HG03135 (cell line): ENCODE data around the gene DNAJC6.
"Not testable (repeated sequence)": the region's sequence is repeated elsewhere in the genome, so short reads cannot be mapped to it uniquely, and the experiment has no call there.

ENCODE experiments used
- ATAC-seq: cut with Tn5 transposase; IDR thresholded peaks from one replicate; pipeline ENCODE4 v1.9.1; 2021; ENCODE audit warnings: mild to moderate bottlenecking, moderate library complexity; ENCODE audit not compliant: unreplicated experiment

Gene DNAJC6

DNA sequence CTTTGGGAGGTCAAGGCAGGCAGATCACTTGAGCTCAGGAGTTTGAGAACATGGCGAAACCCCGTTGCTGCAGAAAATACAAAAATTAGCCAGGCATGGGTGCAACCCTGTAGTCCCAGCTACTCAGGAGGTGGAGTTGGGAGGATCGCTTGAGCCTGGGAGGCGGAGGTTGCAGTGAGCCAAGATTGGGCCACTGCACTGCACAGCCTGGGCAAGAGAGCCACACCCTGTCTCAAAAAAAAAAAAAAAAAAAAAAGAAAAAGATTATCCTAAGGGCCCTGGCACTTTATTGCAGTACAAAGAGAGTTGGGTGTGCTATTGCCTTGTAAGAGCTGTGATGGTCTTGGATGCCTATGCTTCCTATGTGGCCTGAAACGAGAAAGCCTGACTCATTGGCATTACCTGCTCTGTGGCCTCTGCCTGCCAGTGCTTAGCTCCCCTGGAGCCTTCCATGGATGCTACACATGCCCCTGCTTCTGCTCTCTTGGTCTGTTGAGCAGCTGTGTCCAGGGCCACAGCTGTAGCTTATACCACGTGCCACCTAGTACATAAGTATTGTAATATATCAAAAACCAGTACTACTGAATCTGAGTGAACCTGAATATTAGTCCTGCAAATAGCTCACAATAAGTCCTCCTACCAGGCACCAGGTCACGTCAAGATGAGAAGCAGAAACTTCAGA lies 45.8 kb downstream of the DNAJC6 start:
- ATAC-seq = no peak

DNA sequence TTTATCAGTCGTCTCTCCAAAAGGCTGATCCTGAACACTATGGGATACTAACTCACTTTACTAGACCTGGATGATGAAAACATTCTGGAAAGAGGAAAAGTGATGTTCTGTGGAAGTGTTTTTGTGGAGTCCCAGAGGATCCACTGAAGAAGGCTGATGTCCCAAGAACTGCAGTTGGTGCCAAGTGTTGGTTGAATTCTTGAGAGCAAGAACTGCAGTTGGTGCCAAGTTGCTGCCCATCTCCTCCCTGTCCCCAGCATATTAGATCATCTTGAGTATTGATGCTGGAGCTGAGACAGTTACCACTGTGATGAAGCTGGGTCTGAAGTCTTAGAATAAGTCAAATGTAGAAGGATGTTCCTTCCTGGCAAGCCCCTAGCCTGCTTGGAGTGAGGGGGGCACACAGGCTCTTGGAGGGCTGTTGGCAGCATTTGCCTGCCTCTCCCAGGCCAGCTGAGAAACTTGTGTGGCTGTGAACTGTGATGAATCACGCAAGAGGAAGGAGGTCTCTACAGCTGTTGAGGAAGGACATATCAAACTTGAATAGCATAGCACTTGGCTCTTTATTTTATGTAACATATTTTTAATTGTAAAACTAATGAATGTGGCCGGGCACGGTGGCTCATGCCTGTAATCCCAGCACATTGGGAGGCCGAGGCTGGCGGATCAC lies 48.1 kb downstream of the DNAJC6 start:
- no peak for ATAC-seq

DNA sequence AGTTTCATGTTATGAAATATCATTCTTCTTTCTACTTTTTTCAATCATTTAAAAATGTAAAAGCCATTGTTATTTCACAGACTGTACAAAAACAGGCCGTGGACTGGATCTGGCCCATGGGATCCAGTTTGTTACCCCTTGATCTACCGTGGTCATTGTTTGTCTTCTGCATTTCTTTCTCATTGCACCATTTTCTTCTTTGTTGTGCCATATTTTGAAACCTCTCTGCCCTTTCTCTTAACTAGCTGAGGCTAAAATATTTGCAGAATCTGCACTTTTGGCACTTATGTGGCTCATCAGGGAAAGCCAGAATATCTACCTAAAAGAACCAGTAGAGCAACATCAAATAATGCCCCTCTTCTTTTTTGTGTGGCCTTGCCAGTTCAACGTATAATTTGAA lies 50.5 kb downstream of the DNAJC6 start:
- ATAC-seq = no peak

DNA sequence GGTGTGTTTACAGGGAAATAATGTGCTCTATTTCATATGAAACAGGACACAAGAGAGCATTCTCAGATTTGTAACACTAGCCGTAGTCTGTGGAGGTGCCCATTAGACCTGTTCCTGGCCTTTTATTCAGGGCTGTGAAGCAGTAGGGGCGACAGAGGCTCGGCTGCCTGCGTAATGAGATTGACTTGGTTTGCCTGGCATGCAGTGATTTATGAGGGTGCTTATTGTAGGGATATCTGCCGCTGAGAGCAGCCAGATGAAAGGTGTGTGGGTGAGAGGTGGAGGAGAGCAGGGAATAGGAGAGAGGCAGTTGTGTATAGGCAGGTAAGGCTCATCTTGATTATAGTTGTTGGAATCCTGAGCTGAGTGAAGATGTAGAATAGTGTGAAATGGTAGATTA lies 51.3 kb downstream of the DNAJC6 start:
- no peak for ATAC-seq

DNA sequence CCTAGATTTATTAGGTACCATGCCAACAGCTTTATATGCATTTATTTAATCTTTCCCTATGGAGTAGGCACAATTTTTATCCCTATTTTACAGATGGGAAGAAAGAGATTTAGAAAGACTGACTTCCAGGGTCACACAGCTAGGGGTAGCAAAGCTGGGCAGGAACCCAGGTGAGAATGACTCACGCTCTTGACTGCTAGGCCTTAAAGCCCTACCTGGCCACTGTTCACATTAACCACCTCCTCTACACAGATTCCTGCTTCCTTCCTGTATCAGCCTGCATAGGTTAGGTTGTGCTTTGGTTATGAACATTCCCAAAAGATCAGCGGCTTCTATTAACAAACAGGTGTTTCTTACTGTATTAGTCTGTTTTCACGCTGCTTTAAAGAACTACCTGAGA lies 53.2 kb downstream of the DNAJC6 start:
- no peak for ATAC-seq

DNA sequence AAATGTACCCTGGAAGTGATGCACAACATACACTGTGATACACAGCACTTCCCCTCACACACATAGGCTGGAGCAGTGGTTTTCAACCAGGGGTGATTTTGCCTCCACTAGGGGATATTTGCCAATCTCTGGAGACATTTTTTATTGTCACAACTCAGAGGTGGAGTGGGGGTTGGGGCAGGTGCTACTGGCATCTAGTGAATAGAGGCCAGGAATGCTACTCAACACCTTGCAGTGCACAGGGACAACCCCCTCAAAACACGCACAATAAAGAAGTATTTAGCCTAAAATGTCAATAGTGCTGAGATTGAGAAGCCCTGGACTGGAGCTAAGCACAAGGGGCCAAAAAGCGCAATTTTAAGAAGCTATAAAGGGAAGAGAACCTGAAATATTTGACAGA lies 54.1 kb downstream of the DNAJC6 start:
- no peak for ATAC-seq

DNA sequence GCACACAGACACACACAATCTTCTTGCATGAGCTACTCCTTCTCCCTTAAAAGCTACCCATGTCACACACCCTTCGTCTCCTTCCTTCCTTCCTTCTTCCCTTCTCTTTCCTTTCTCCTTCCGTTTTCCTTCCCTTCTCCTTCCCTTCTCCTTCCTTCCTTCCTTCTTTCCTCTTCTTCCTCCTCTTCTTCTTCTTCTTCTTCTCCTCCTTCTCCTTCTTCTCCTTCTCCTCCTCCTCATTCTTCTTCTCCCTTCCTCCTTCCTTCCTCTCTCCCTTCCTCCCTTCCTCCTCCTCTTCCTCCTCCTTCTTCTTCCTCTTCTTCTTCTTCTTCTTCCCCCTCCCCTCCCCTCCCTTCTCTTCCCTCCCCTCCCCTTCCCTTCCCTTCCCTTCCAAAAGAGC lies 59.1 kb downstream of the DNAJC6 start:
- no peak for ATAC-seq

DNA sequence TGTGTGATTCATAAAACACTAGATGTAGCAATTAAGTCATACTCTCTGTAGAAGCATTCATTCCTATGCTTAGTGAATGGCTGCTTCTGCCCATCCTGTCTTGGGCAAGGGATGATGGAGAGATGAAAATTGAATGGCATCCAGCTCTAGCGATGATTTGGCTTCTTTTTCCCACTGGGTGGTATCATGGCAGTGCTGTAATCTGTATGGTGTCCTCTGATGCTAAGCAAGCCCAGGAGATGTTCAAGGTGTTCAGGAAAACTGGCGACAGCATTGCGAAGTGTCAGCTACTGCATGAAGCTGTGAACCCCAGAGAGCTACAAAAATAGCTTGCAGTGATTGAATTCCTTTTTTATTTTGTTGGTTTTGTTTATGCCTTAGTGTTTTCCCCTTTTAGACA lies 62.2 kb downstream of the DNAJC6 start:
- ATAC-seq = no peak

DNA sequence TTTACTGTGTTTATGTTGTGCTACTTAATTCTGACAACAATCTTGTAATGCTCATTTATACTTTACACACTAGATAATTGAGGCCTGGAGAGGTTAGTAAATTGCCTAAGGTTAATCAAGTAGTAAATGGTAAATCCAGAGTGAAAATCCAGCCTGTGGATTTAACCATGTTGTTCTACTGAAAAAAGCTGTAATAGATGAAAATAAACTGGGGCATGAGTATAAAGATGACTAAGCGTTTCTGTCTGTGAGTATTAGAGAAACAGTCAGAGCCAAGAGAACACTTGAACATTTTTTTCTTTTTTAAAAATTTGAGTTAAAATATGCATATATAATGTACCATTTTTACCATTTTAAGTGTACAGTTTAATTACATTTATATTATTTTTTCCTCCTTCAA lies 63.2 kb downstream of the DNAJC6 start:
- no peak for ATAC-seq

DNA sequence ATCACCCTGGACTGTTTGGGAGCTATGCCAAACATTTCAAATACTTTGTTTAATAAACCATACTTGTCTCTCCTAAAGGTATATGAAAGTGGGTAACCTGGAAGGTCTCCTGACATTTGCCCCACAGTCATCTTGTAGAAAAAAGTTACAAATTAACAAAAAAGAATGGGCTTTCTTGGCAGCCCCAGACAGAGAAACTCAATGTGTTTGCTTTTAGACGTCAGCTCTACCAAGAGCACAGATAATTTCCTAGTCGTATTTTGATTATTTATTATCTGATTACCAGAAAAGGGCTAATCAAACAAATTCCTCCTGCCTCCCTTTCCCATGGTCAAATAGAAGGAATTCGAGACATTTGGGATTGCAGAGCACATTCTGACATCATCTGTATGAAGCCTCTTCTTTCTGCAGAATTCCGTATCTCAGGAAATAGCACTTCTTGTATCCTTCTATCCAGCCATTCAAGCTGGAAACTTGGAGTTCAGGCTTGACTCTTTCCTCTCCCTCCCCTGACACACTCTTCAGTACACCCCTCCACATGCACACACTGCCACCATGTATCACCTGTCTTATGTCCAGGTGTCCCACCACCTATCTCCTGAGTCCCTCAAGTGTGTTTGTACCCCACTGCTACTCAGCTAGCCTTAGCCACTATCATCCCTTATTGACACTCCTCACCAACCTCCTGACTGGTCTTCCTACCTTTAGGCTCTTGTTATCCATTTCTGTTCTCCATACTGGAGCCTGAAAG lies 68.3 kb downstream of the DNAJC6 start:
- ATAC-seq = no peak

DNA sequence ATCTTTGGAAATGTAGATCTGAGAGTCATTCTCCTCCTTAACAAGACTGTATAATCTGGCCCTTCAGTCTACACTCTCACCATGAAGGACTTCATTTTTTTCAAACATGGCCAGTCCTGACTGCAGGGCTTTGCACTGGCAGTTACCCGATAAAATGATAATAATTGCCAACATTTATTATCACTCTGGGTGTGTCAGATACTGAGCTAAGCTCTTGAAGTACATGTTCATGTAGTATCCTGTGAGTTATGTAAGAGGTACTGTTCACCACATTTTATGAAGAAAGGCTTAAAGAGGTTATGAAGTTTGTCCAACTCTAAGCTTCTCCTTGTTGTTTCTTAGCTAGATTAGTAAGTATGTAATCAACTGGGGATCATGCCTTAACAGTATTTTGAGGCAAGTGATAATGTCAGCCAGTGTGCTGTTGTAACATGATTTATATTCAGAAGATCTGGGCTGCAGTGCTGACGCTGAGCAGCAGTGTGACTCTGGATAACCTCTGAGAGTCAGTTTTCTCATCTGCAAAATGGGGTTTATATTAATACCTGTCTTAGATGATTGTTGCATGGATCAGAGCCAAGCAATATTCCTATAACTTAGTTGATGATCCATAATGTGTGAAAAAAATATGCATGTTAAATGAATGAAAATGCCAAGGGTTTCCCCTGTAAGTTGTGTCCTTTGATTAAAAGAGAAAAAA lies 69.1 kb downstream of the DNAJC6 start:
- no peak for ATAC-seq

DNA sequence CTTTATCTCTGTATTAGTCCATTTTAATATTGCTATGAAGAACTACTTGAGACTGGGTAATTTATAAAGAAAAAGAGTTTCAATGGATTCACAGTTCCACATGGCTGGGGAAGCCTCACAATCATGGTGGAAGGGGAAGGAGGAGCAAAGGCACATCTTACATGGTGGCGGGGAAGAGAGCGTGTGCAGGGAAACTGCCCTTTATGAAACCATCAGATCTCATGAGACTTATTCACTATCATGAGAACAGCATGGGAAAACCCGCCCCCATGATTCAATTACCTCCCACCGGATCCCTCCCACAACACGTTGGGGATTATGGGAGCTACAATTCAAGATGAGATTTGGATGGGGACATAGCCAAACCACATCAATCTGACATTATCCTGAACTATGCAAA lies 75.1 kb downstream of the DNAJC6 start:
- ATAC-seq = not testable (repeated sequence)

DNA sequence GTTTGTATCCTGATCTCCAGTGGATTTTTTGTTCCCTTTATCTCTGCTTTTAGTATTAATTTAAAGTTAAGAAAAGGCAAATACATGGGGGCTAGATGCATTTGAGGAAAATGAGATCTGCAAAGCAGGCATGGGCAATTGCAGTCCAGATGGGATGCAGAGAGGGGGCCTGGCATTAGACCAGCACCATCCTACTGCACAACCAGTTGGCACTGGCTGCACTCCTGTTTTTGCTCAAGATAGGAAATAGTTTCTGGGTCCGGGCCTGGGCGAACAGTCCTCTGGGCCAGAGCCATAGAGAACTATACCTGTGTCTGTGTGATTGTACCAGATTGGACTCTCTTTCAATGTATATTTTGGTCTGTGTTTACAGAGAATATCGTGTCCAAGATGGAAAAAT lies 77.1 kb downstream of the DNAJC6 start:
- no peak for ATAC-seq

DNA sequence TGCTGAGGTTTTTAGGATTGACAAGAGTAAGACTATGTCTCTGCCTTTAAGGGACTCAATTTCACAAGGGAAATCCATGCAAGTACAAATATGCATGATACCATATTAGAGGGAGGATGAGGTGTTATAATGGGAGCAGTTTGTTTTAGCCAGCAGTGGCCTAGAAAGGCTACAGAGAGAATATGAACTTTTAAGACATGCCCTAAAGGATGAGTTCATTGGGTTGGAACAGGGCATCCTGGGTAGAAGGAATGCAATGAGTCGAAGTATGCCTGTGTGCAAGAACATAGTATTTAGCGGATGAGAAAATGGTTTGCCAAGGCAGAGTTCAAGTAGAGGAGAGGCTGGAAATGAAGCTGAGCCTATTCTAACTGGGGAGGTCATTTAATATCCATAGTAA lies 78.5 kb downstream of the DNAJC6 start:
- ATAC-seq = no peak

DNA sequence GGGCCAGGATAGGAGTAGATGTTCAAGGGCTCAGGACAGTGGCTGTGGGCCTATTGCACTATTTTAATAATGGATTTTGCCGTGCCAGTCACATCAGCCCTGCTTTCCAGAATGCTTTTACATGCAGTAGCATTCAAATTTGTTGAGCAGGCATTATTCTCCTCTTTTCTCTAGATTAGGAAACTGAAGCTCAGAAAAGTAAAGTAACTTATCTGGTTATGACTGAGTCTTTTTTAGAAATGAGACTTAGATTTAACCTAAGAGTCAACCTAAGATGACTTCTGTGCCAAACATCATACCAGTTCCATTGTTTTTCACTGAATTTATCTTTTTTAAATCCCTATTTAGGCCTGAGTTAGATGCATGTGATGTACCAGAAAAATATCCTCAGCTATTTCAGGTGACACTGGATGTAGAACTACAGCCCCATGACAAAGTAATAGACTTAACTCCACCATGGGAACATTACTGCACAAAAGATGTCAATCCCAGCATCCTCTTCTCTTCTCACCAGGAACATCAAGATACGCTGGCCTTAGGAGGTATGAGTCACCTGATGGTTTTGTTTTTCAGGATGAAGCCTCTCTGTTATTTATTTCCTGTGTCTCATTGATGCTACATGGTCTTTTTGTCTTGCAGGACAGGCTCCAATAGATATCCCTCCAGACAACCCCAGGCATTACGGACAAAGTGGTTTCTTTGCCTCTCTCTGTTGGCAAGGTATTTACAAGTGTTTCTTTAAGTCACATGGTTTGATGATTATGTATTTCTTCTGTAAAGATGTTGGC lies 79.8 kb downstream of the DNAJC6 start:
- no peak for ATAC-seq

DNA sequence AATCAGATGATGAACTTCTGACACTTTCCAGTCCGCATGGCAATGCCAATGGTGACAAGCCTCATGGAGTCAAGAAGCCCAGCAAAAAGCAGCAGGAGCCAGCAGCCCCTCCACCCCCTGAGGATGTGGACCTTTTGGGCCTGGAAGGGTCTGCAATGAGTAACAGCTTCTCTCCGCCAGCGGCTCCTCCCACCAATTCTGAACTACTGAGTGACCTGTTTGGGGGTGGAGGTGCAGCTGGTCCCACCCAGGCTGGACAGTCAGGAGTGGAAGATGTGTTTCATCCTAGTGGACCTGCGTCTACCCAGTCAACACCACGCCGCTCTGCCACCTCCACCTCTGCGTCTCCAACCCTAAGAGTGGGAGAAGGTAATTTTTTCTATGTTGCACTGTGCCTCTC lies 83.2 kb downstream of the DNAJC6 start:
- no peak for ATAC-seq

DNA sequence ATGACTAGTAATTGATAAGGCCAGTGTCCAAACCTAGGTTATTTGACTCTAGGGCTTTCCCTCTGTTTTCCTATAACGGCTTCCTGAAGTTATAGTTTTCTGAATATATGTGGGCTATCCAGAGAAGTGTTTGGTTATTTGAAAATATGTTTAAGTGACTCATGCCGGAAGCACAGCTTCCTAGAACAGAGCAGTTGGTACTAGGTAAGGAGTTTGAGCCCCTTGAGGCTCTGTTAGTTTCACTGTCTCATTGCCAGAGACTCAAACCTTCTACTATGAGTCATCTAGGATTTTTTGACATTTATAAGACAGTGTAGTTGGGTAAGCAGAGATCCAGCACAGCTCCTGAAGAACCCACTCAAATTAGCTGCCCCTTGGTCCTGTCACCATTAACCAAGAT lies 84.0 kb downstream of the DNAJC6 start:
- ATAC-seq = peak; percentile 80

DNA sequence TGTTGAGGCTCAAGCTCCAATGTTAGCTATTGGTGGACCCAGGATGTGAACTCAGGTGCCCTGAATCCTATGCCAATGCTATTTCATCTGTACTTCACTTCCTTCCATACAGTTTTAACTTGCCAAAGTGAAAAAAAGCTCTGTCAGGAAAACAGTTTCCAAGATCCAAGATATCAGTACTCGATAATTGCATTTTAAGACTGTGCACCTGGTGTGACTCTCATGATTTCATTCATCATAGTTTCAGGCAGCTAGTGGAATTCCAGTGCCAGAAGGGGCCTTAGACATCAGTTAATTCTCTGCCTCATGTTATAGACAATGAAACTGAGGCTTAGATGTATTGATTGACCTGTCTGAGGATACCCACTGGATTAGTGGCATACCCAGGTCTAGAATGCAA lies 84.6 kb downstream of the DNAJC6 start:
- no peak for ATAC-seq

DNA sequence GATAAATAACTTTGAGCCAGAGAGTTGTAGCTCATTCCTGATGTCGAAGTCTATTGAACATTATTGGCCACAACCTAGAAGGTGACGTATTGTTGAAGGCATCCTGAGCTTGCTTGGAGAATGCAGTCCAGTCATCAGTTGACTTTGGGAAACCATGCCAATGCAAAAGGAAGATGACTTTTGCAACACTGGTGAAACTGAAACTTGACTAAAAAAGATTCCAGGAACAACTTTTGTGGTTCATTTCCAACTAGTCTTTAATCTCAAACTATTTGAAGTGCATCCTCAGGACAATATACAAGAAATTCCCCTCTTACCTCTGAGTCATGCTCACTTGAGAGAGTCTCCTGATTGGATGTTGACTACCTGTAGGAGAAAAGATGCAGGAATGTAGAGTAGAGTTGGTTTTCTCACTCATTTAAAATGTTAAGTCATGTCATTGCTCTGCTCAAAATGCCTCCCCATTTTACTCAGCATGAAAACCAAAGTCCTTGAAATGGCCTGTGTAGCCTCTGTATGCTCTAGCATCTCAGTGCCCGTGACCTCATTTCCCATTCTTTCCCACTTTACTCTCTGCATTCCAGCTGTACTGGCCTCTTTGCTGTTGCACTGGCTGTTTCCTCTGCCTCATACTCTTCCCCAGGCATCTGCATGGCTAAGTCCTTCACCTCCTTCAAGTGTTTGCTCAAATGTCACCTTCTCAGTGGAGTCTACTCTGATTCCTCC lies 86.7 kb downstream of the DNAJC6 start:
- ATAC-seq = no peak

DNA sequence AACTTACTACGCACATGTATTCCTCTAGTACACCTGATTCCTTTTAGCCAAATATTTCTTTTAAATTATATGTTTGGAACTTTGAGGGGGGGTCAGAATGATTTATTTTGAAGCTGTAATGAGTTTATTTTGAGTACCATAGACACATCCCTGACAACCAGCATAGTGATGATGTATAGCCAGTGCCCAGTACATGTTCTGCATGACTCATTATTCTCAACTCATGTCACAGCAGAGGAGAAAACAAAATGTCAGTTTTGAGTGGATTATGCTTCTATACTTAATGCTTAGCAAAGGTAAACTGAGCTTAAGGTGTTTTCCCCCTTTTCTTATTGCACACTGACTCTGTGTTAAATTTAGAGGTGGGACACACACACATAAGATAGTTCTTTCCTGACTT lies 88.7 kb downstream of the DNAJC6 start:
- ATAC-seq = no peak
